OCI-LY1 (cell line): ENCODE data around the gene VWC2.

ENCODE experiments used
- CTCF ChIP-seq: fragments of 200-600 bp; sonication (generic), shearing (Covaris generic); IDR thresholded peaks from 2 replicates; pipeline ENCODE4 v1.5.1; 2017; ENCODE audit warnings: mild to moderate bottlenecking, antibody characterized with exemption, low read length, moderate library complexity, mixed read lengths
- EZH2 ChIP-seq: fragments of 200-600 bp; sonication (generic), shearing (Covaris generic); IDR thresholded peaks from 2 replicates; pipeline ENCODE4 v1.8.0; 2017; ENCODE audit warnings: borderline replicate concordance, mixed run types, mild to moderate bottlenecking, antibody characterized with exemption, low read length, moderate library complexity, mixed read lengths

GRCh38 chr7:49788455-49789059 lies 15.1 kb downstream of the VWC2 start:
- TF ChIP-seq CTCF (no peak), EZH2 (no peak)
